Adrenal gland (tissue), 12 donors: ENCODE data around the gene ASB8. TPM values are rescaled to one million over a fixed set of nuclear protein-coding genes. Genes with fewer than 3 reads are reported as not detected.

Experiments
- DNase-seq, 7 donors: peaks; one replicate each; pipeline ENCODE4 v3.0.0-alpha.2; 2019 to 2020
- H3K27ac ChIP-seq, 5 donors: fragments of 200-600 bp; sonication (generic) in 4 of 5; 1 replicate in 3 of 5; 2 replicates in 2 of 5; pipeline versions ENCODE4 v1.5.1 to v1.8.0; 2016 to 2020; ENCODE audit warnings: mild to moderate bottlenecking in 1 of 5
- H3K27me3 ChIP-seq: fragments of 200-600 bp; 2 replicates; pipeline ENCODE4 v1.8.0; 2021
- H3K36me3 ChIP-seq, 2 donors: fragments of 200-600 bp; replicated peaks in 1 of 2; 1 replicate in 1 of 2; 2 replicates in 1 of 2; pipeline versions ENCODE4 v1.5.1 to v1.8.0; 2018 to 2022
- H3K4me1 ChIP-seq, 2 donors: fragments of 200-600 bp; replicated peaks in 1 of 2; 1 replicate in 1 of 2; 2 replicates in 1 of 2; pipeline versions ENCODE4 v1.5.1 to v1.8.0; 2018 to 2021
- H3K4me3 ChIP-seq, 4 donors: fragments of 200-600 bp; sonication (generic) in 3 of 4; one replicate each; pipeline ENCODE4 v1.5.1; 2016 to 2018
- H3K9me3 ChIP-seq, 3 donors: fragments of 200-600 bp; sonication (generic) in 1 of 3; replicated peaks in 1 of 3; 1 replicate in 2 of 3; 2 replicates in 1 of 3; pipeline versions ENCODE4 v1.5.1 to v1.8.0; 2016 to 2021
- CTCF ChIP-seq, 6 experiments: fragments of 450-650 bp in 4 of 6; fragments of 200-600 bp in 2 of 6; sonication (generic) in 1 of 6; IDR thresholded peaks; 1 replicate in 5 of 6; 2 replicates in 1 of 6; pipeline versions ENCODE4 v1.5.1 to v1.8.0; 2016 to 2021; ENCODE audit warnings: antibody characterized with exemption in 6 of 6, mild to moderate bottlenecking in 2 of 6, moderate library complexity in 1 of 6
- POLR2A ChIP-seq, 2 donors: fragments of 450-650 bp; IDR thresholded peaks; one replicate each; pipeline ENCODE4 v1.6.1; 2017; ENCODE audit warnings: antibody characterized with exemption in 2 of 2, mild to moderate bottlenecking in 2 of 2, moderate library complexity in 1 of 2
- WGBS, 4 donors: extraction: QIAGEN DNeasy Blood & Tissue Kit in 2 of 4; methylation state at CpG; one replicate each; pipeline versions ENCODE4 v1.1.5 to v1.1.7; 2013 to 2017; 5-methylcytosine and 5-hydroxymethylcytosine counted together
- intact Hi-C, 2 donors: fragments of 100-400 bp; cut with DNase I; formaldehyde crosslinking; loops; one replicate each; pipeline versions ENCODE4 v1.14.1 to v1.15.0; 2022 to 2023
- polyA plus RNA-seq, 3 donors: library from polyadenylated mRNA; stranded (reverse); fragments of 200-250 nt in 2 of 3; fragments of 350-450 nt in 1 of 3; fragmentation: Illumina TruSeq in 1 of 3; extraction: RNeasy Lipid Tissue Mini Kit (QIAGEN cat#74804) in 1 of 3; gene quantifications; one replicate each; pipeline ENCODE4 v1.2.3, GENCODE V29; 2013 to 2014
- total RNA-seq, 9 donors: library from RNA; depleted of rRNA in 4 of 9; stranded (reverse); fragments of >200 nt in 4 of 9; fragments of 120-200 nt in 1 of 9; fragmentation: NEBNext Ultra II Directional in 1 of 9; extraction: Animal tissue kit (Norgen Biotek cat#: 25700) in 1 of 9; gene quantifications; one replicate each; pipeline versions ENCODE4 v1.1.0 to v1.2.4, GENCODE V29; 2013 to 2023
- donor health status: healthy with polysubstance abuse.
- donor health status: Bipolar disorder and iron deficiency.
- donor health status: DM: yes; HTN: yes; CAD: no.
- donor health status: DM: no; HTN: no; CAD: no.
- donor health status: DM: no; HTN: no; CAD: no.
- donor health status: DM: yes; HTN: yes; CAD: no.

Gene ASB8
- total and polyA plus RNA-seq, 12 donors = 13.9 to 69.8 (median 49.5) TPM

- no peak overlapping the region for H3K27ac ChIP-seq
- TF ChIP-seq POLR2A (IDR thresholded peaks at IDR 0.05) (no peak), CTCF (IDR thresholded peaks at IDR 0.05) (no peak)
- H3K4me3 ChIP-seq = no peak overlapping the region
- intact Hi-C loops = loop anchor here (5.0 to 10.0 kb wide), 2 partner anchors 60 to 82 kb away; partner anchors contain the start of gene SENP1 (in 1 of the 2)
- 72 to 78% (median 75%) methylated on average over 2 of the region's 2 CpGs for WGBS, 4 donors
- H3K9me3 ChIP-seq = no peaks in the 10 kb centered on the region
- DNase-seq = no peak
- H3K4me1 ChIP-seq = no peaks in the 10 kb centered on the region
- H3K27me3 ChIP-seq = no peaks in the 10 kb centered on the region
- H3K36me3 ChIP-seq = no peaks in the 10 kb centered on the region
Measured at GRCh38 chr12:48164451-48164850, 7.1 kb upstream of the ASB8 start.

- 51 to 68% (median 59%) methylated on average over 5 of the region's 5 CpGs for WGBS, 4 donors
- intact Hi-C loops = loop anchor here (5.0 to 10.0 kb wide), 2 partner anchors 58 to 81 kb away; partner anchors contain the start of gene SENP1 (in 1 of the 2)
- no peak for TF ChIP-seq CTCF (IDR thresholded peaks at IDR 0.05)
- no peak for TF ChIP-seq POLR2A (IDR thresholded peaks at IDR 0.05)
- no peaks in the 10 kb centered on the region for H3K4me1 ChIP-seq
- H3K4me3 ChIP-seq = no peak overlapping the region
- H3K27me3 ChIP-seq = no peaks in the 10 kb centered on the region
- H3K27ac ChIP-seq = no peak overlapping the region
- no peaks in the 10 kb centered on the region for H3K36me3 ChIP-seq
- DNase-seq = no peak
- H3K9me3 ChIP-seq = no peaks in the 10 kb centered on the region
Measured at GRCh38 chr12:48163150-48163747, 5.9 kb upstream of the ASB8 start.

- peak in 2 of 7 donors; percentile 20 to 54 for DNase-seq
- H3K4me1 ChIP-seq = peaks cover 11 to 14% of the 10 kb centered on the region in 2 donors
- H3K27ac ChIP-seq = no peak overlapping the region
- no peak overlapping the region for H3K4me3 ChIP-seq
- intact Hi-C loops = loop anchor here (5.0 to 10.0 kb wide), 2 partner anchors 56 to 79 kb away; partner anchors contain the start of gene SENP1 (in 1 of the 2)
- no peaks in the 10 kb centered on the region for H3K36me3 ChIP-seq
- H3K27me3 ChIP-seq = no peaks in the 10 kb centered on the region
- H3K9me3 ChIP-seq = no peaks in the 10 kb centered on the region
- TF ChIP-seq CTCF (IDR thresholded peaks at IDR 0.05) (no peak), POLR2A (IDR thresholded peaks at IDR 0.05) (no peak)
- WGBS, 4 donors = 69 to 83% (median 77%) methylated on average over 2 of the region's 2 CpGs
Measured at GRCh38 chr12:48160807-48161206, 3.5 kb upstream of the ASB8 start.

GRCh38 chr12:48160046-48160445 lies 2.7 kb upstream of the ASB8 start:
- no peaks in the 10 kb centered on the region for H3K9me3 ChIP-seq
- no peak overlapping the region for H3K27ac ChIP-seq
- WGBS, 4 donors = 68 to 100% (median 73%) methylated on average over 5 of the region's 5 CpGs
- no peak overlapping the region for H3K4me3 ChIP-seq
- H3K4me1 ChIP-seq = peaks cover 11 to 15% of the 10 kb centered on the region in 2 donors
- intact Hi-C loops = loop anchor here (5.0 to 10.0 kb wide), 2 partner anchors 55 to 78 kb away; partner anchors contain the start of gene SENP1 (in 1 of the 2)
- TF ChIP-seq CTCF (IDR thresholded peaks at IDR 0.05) (no peak), POLR2A (IDR thresholded peaks at IDR 0.05) (no peak)
- no peaks in the 10 kb centered on the region for H3K36me3 ChIP-seq
- H3K27me3 ChIP-seq = no peaks in the 10 kb centered on the region
- no peak for DNase-seq
